Heart left ventricle (tissue), 16 donors: ENCODE measurements around the gene REXO2. TPM values are rescaled to one million over a fixed set of nuclear protein-coding genes. Genes with fewer than 3 reads are reported as not detected.

Source experiments
- ATAC-seq, 4 donors: fragments of 200-7000 bp; cut with Tn5 transposase; one replicate each; pipeline ENCODE4 v1.9.1; 2020 to 2022; ENCODE audit warnings: moderate library complexity in 4 of 4, mild to moderate bottlenecking in 3 of 4, moderate number of reproducible peaks in 1 of 4
- DNase-seq, 5 donors: peaks; one replicate each; pipeline ENCODE4 v3.0.0-alpha.2; 2020
- H3K27ac ChIP-seq, 12 donors: fragments of 200-600 bp; sonication (generic) in 4 of 12; one replicate each; pipeline versions ENCODE4 v1.5.0 to v1.8.0; 2016 to 2022; ENCODE audit warnings: mild to moderate bottlenecking in 2 of 12
- H3K27me3 ChIP-seq, 9 donors: fragments of 200-600 bp; sonication (generic) in 2 of 9; one replicate each; pipeline versions ENCODE4 v1.5.1 to v1.8.0; 2016 to 2022; ENCODE audit warnings: mild to moderate bottlenecking in 3 of 9
- H3K36me3 ChIP-seq, 9 donors: fragments of 200-600 bp; sonication (generic) in 2 of 9; one replicate each; pipeline versions ENCODE4 v1.5.0 to v1.8.0; 2018 to 2022; ENCODE audit warnings: mild to moderate bottlenecking in 2 of 9
- H3K4me1 ChIP-seq, 12 donors: fragments of 200-600 bp; sonication (generic) in 4 of 12; one replicate each; pipeline versions ENCODE4 v1.5.0 to v1.8.0; 2016 to 2022; ENCODE audit warnings: mild to moderate bottlenecking in 3 of 12
- H3K4me3 ChIP-seq, 12 donors: fragments of 200-600 bp; sonication (generic) in 4 of 12; one replicate each; pipeline versions ENCODE4 v1.5.0 to v1.8.0; 2017 to 2022; ENCODE audit warnings: mild to moderate bottlenecking in 9 of 12, moderate library complexity in 4 of 12
- H3K9me3 ChIP-seq, 12 donors: fragments of 200-600 bp; sonication (generic) in 4 of 12; one replicate each; pipeline versions ENCODE4 v1.5.0 to v1.8.0; 2016 to 2022; ENCODE audit warnings: mild to moderate bottlenecking in 1 of 12
- CTCF ChIP-seq, 12 donors: fragments of 200-600 bp; sonication (generic) in 4 of 12; IDR thresholded peaks; one replicate each; pipeline versions ENCODE4 v1.5.0 to v1.8.0; 2018 to 2022; ENCODE audit warnings: antibody characterized with exemption in 12 of 12, mild to moderate bottlenecking in 5 of 12
- POLR2A ChIP-seq, 2 donors: fragments of 450-650 bp; IDR thresholded peaks; one replicate each; pipeline ENCODE4 v1.6.1; 2017; ENCODE audit warnings: antibody characterized with exemption in 2 of 2, mild to moderate bottlenecking in 2 of 2, moderate library complexity in 2 of 2
- WGBS, 4 donors: extraction: QIAGEN DNeasy Blood & Tissue Kit in 2 of 4; methylation state at CpG; one replicate each; pipeline versions ENCODE4 v1.1.5 to v1.1.7; 2013 to 2018; 5-methylcytosine and 5-hydroxymethylcytosine counted together
- intact Hi-C, 10 donors: fragments of 100-400 bp; cut with DNase I; formaldehyde crosslinking; loops; one replicate each; pipeline versions ENCODE4 v1.11.1 to v1.14.2; 2022
- polyA plus RNA-seq, 2 donors: library from polyadenylated mRNA; stranded (reverse); fragments of 200-250 nt; gene quantifications; one replicate each; pipeline ENCODE4 v1.2.3, GENCODE V29; 2013
- total RNA-seq, 9 donors: library from RNA; depleted of rRNA in 2 of 9; stranded (reverse); fragments of >200 nt in 2 of 9; fragmentation: NEBNext Ultra II Directional in 3 of 9; extraction: Animal tissue kit (Norgen Biotek cat#: 25700) in 3 of 9; gene quantifications; one replicate each; pipeline versions ENCODE4 v1.1.0 to v1.2.4, GENCODE V29; 2016 to 2023
- donor health status: ischemic (EF 13 %, LVEDD 7.1; RV severe dilation, severe dysfunction).
- donor health status: healthy with polysubstance abuse.
- donor health status: DM: no; HTN: yes; CAD: no.
- donor health status: DM: no; HTN: no; CAD: no.
- donor health status: ischemic (EF 25% LVEDD 6.9; RV normal size, moderate dysfunction).
- donor health status: ischemic (EF 25% LVEDD 5.7; RV mildly dilated, moderate dysfunction).
- donor health status: healthy.
- donor health status: DM: yes; HTN: yes; CAD: no.
- donor health status: ischemic (EF 35%, LVEDD 5.7; RV mildly dilated, moderate dysfunction).
- donor health status: nonischemic (EF 11% LVEDD 7.7; RV severe dilation, severe dysfunction).
- donor health status: DM: yes; HTN: yes; CAD: no.
- donor health status: PGD.
- donor health status: ischemic (EF 29% LVEDD 5.4; RV normal size, mild dysfunction).
- donor health status: nonischemic (EF 23%, LVEDD 6.1; RV moderate dilation, normal function).

Gene REXO2
- total and polyA plus RNA-seq, 11 donors = 136 to 235 (median 193) TPM

GRCh38 chr11:114396916-114397315, 42.4 kb upstream of the REXO2 start:
- no peaks in the 10 kb centered on the region for H3K36me3 ChIP-seq
- intact Hi-C loops = loop anchor here in 5 of 10 donors (5.0 to 10.0 kb wide), 5 partner anchors 45 to 112 kb away; no protein-coding TSS in a partner anchor
- H3K4me3 ChIP-seq = no peak overlapping the region
- ATAC-seq (no peak), DNase-seq (no peak)
- H3K27ac ChIP-seq = no peak overlapping the region
- TF ChIP-seq CTCF (IDR thresholded peaks at IDR 0.05) (no peak), POLR2A (IDR thresholded peaks at IDR 0.05) (no peak)
- H3K27me3 ChIP-seq = no peaks in the 10 kb centered on the region
- H3K4me1 ChIP-seq = peaks cover 0 to 35% (median 21%) of the 10 kb centered on the region in 12 donors
- H3K9me3 ChIP-seq = no peaks in the 10 kb centered on the region

GRCh38 chr11:114397349-114397982, 41.8 kb upstream of the REXO2 start:
- intact Hi-C loops = loop anchor here in 5 of 10 donors (5.0 to 10.0 kb wide), 5 partner anchors 45 to 113 kb away; no protein-coding TSS in a partner anchor
- Histone ChIP-seq H3K9me3 (no peaks in the 10 kb centered on the region), H3K27ac (no peak overlapping the region), H3K4me3 (no peak overlapping the region), H3K36me3 (peaks cover 0 to under 1% (median 0%) of the 10 kb centered on the region in 9 donors), H3K4me1 (peaks cover 0 to 41% (median 26%) of the 10 kb centered on the region in 12 donors), H3K27me3 (no peaks in the 10 kb centered on the region)
- 67 to 76% (median 72%) methylated on average over 2 of the region's 2 CpGs for WGBS, 4 donors
- DNase-seq (no peak), ATAC-seq (no peak)
- TF ChIP-seq CTCF (IDR thresholded peaks at IDR 0.05) = no peak
- no peak for TF ChIP-seq POLR2A (IDR thresholded peaks at IDR 0.05)

GRCh38 chr11:114398303-114398920, 40.9 kb upstream of the REXO2 start:
- 72 to 78% (median 77%) methylated on average over 4 of the region's 4 CpGs for WGBS, 4 donors
- TF ChIP-seq CTCF (IDR thresholded peaks at IDR 0.05) = no peak
- TF ChIP-seq POLR2A (IDR thresholded peaks at IDR 0.05) = no peak
- DNase-seq (no peak), ATAC-seq (no peak)
- Histone ChIP-seq H3K9me3 (no peaks in the 10 kb centered on the region), H3K4me1 (peaks cover 0 to 49% (median 34%) of the 10 kb centered on the region in 12 donors), H3K4me3 (peak overlapping the region in 2 of 12 donors; percentile 63 to 82), H3K36me3 (peaks cover 0 to 10% (median 7%) of the 10 kb centered on the region in 9 donors), H3K27ac (peak overlapping the region in 4 of 12 donors; percentile 90 to 99 (median 96)), H3K27me3 (no peaks in the 10 kb centered on the region)
- intact Hi-C loops = loop anchor here in 5 of 10 donors (5.0 to 10.0 kb wide), 5 partner anchors 44 to 114 kb away; no protein-coding TSS in a partner anchor
